NB4 (cell line): ENCODE data around the gene MTHFD1.

ENCODE experiments used
- CTCF ChIP-seq: IDR thresholded peaks from one replicate; pipeline ENCODE4 v1.5.1; 2012; ENCODE audit warnings: low read depth, low read length
- MAX ChIP-seq: IDR thresholded peaks from 2 replicates; pipeline ENCODE4 v1.6.1; 2011; ENCODE audit warnings: low read depth, low read length
- MYC ChIP-seq: IDR thresholded peaks from 2 replicates; pipeline ENCODE4 v1.6.1; 2011; ENCODE audit warnings: low read depth, low read length
- POLR2A ChIP-seq: IDR thresholded peaks from 2 replicates; pipeline ENCODE4 v1.6.1; 2011; ENCODE audit warnings: mild to moderate bottlenecking; ENCODE audit not compliant: insufficient read length; ENCODE audit errors: extremely low read depth

GRCh38 chr14:64461221-64461620 lies 73.1 kb downstream of the MTHFD1 start:
- TF ChIP-seq CTCF (no peak), MYC (no peak), POLR2A (no peak), MAX (no peak)
